Measurements from ENCODE around the gene FOS.
"Not testable (repeated sequence)": the region's sequence is repeated elsewhere in the genome, so short reads cannot be mapped to it uniquely, and the experiment has no call there.

The FOS gene

DNA sequence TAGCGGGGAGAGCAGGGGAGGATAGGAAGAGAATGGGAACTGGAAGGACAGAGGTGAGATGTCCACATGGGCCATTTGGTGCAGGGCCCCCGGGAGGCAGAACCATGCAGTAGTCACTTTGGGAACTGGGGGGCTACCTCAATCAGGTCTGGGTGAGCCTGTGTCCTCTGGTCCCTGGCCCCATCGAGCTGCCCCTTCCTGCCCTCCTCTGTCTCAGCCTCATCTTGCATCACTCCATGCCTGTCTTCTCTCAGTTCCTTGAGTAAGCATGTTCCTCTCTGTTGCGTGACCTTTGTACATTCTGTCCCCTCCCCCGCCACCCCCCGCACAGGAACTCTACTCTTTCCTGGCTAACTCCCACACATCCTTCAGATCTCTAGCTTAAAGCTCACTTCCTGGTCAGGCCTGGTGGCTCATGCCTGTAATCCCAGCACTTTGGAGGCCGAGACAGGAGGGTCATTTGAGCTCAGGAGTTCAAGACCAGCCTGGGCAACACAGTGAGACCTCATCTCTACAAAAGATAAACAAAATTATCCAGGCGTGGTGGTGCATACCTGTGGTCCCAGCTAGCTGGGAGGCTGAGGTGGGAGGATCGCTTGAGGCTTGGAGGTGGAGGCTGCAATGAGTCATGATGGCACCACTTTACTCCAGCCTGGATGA is 23.2 kb downstream of the FOS start:
- H3K27ac ChIP-seq: peak overlapping the region; percentile 15; the same call in 1 of the 2 replicates
- POLR2A ChIA-PET (ENCODE audit: low non-redundant PET): interaction anchor here (0.5 to 1.2 kb wide), 2 partner anchors 170 to 176 kb away, joined by 4 to 11 read pairs; no protein-coding TSS in a partner anchor
- CTCF ChIA-PET: interaction anchor here (0.6 kb wide), 2 partner anchors 13 to 63 kb away, joined by 3 read pairs; no protein-coding TSS in a partner anchor
- DNase-seq (ENCODE audit: low spot score): no peak
- TF ChIP-seq, protein P1, sequence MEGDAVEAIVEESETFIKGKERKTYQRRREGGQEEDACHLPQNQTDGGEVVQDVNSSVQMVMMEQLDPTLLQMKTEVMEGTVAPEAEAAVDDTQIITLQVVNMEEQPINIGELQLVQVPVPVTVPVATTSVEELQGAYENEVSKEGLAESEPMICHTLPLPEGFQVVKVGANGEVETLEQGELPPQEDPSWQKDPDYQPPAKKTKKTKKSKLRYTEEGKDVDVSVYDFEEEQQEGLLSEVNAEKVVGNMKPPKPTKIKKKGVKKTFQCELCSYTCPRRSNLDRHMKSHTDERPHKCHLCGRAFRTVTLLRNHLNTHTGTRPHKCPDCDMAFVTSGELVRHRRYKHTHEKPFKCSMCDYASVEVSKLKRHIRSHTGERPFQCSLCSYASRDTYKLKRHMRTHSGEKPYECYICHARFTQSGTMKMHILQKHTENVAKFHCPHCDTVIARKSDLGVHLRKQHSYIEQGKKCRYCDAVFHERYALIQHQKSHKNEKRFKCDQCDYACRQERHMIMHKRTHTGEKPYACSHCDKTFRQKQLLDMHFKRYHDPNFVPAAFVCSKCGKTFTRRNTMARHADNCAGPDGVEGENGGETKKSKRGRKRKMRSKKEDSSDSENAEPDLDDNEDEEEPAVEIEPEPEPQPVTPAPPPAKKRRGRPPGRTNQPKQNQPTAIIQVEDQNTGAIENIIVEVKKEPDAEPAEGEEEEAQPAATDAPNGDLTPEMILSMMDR (conservative IDR thresholded peaks at IDR 0.05; ENCODE audit: low read depth): no peak

DNA sequence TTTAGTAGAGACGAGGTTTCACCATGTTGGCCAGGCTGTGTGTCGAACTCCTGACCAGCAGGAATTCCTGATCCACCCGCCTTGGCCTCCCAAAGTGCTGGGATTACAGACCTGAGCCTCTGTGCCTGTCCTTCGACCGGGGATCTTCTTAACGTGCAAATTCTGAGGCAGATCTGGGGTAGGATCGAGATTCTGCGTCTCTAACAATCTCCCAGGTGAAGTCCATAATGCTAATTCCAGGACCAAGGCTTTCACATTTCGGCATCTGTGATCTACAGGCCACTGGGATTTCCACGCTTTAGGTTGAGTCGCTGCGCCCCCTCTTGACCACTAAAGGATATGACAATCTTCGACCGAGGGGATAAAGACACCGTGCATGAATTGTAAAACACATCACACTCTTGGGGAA is 24.8 kb downstream of the FOS start:
- TF ChIP-seq, protein P1 (conservative IDR thresholded peaks at IDR 0.05; ENCODE audit: low read depth): peak; percentile 79
- ChIA-PET CTCF (interaction anchor here (0.6 to 5.0 kb wide), 6 partner anchors 143 to 368 kb away, joined by 3 to 34 read pairs (median 3); no protein-coding TSS in a partner anchor), POLR2A (ENCODE audit: low non-redundant PET) (no interaction called here)
- H3K27ac ChIP-seq: peak overlapping the region; percentile 34; the same call in 1 of the 2 replicates
- DNase-seq (ENCODE audit: low spot score): peak; percentile 74

DNA sequence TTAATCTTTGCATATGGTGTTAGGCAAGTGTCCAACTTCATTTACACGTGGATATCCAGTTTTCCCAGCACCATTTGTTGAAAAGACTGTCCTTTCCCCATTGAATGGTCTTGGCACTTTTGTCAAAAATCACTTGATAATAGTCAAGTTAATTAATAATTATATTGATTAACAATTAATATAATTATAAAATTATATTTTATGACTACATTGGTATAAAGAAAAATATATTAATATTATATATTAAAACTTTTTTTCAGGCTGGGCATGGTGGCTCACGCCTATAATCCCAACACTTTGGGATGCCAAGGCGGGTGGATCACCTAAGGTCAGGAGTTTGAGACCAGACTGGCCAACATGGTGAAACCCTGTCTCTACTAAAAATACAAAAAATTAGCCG is 27.8 kb downstream of the FOS start:
- H3K27ac ChIP-seq; POLR2A ChIA-PET (ENCODE audit: low non-redundant PET): not testable (repeated sequence)
- CTCF ChIA-PET: interaction anchor here (0.7 to 5.0 kb wide), 4 partner anchors 25 to 401 kb away, joined by 3 to 34 read pairs (median 6); no protein-coding TSS in a partner anchor

DNA sequence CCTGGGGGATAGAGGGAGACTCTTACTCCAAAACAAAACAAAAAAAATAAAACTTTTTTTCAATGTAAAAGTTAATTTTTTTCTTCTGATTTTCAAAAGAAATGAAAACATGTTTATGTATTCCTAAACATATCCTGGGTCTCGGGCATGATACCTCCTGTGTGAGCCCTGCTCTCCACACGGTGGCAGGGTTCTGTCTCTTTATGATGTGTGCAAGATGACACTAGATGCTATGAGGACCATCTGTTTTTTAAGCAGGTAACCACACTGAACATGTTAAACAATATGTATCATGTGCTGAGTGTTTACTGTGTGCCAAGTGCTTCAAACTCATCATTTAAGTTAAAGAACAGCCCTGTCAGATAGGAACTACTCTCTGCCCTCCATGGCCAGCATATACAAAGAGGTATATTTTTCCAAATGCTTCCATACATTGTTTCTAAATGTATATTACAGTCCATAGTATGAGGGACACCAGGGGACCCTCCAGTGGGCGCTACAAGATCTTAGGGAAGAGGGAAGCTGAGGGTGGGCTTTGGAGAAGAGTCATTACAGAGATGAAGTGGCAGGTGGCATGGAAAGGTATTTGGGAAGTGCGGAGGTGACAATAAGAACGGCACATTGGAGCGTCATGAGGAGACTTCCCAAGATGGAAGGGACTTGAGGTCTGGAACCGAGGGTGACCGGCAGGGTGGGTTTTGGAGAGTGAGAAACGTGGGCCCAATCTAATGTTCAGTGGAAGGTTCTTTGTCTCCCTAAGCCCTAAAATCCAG is 28.5 kb downstream of the FOS start:
- H3K27ac ChIP-seq: no peak overlapping the region
- CTCF ChIA-PET: interaction anchor here (0.7 to 5.0 kb wide), 11 partner anchors 12 to 256 kb away, joined by 3 to 34 read pairs (median 3); no protein-coding TSS in a partner anchor
- TF ChIP-seq, protein P1 (conservative IDR thresholded peaks at IDR 0.05; ENCODE audit: low read depth): peak; percentile 38
- POLR2A ChIA-PET (ENCODE audit: low non-redundant PET): no interaction called here
- DNase-seq (ENCODE audit: low spot score): no peak

More for the DNA sequence above, 27.8 kb downstream of the FOS start:
- not testable (repeated sequence) for DNase-seq (ENCODE audit: low spot score)

DNA sequence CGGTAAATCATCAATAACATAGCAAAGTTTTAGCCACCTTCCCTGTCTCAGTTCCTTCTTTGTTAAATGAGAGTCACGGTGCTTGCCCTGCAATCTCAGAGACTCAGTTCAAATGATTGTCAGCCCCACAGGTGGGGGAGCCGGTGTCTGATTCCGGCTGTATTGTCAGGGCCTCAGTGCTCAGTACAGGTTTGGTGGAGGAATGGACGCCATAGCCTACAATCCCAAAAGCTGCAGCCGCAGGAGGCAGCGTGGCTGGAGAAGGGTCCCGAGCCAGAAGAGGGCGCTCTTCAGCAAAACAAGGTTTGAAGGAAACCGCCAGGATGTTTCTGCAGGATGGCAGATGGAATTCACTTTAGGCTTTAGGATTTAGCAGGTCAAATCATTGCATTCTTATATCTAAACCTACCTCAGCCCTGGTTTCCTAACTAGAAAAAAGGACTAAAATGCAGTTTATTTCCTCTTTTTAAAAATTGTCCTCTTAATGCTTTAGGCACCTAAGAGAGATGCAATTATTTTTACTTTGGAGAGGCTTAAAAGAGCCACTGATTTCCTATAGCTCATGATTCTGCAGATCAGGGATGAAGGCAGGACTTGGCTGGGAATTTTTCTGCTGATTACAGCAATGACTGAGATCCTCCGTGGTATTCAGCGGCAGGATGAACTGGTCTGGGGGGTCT is 29.2 kb downstream of the FOS start:
- ChIA-PET CTCF (interaction anchor here (0.6 to 5.0 kb wide), 12 partner anchors 9 to 256 kb away, joined by 3 to 34 read pairs (median 3); no protein-coding TSS in a partner anchor), POLR2A (ENCODE audit: low non-redundant PET) (no interaction called here)
- TF ChIP-seq, protein P1 (conservative IDR thresholded peaks at IDR 0.05; ENCODE audit: low read depth): peak; percentile 89
- no peak overlapping the region for H3K27ac ChIP-seq
- peak; percentile 73 for DNase-seq (ENCODE audit: low spot score)

DNA sequence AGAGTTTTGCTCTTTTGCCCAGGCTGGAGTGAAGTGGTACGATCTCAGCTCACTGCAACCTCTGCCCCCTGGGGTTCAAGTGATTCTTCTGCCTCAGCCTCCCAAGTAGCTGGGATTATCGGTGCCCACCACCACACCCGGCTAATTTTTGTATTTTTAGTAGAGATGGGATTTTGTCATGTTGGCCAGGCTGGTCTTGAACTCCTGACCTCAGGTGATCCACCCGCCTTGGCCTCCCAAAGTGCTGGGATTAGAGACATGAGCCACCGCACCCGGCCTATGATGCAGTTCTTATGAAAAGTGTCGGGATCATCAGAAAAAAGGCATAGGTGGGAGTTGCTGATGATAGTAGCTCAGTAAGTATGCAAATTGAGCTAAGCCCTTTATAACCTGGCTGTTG is 30.4 kb downstream of the FOS start:
- H3K27ac ChIP-seq; POLR2A ChIA-PET (ENCODE audit: low non-redundant PET); DNase-seq (ENCODE audit: low spot score): not testable (repeated sequence)
- CTCF ChIA-PET: interaction anchor here (0.9 to 1.3 kb wide), 3 partner anchors 10 to 180 kb away, joined by 3 to 8 read pairs (median 7); partner anchors contain the start of gene JDP2

DNA sequence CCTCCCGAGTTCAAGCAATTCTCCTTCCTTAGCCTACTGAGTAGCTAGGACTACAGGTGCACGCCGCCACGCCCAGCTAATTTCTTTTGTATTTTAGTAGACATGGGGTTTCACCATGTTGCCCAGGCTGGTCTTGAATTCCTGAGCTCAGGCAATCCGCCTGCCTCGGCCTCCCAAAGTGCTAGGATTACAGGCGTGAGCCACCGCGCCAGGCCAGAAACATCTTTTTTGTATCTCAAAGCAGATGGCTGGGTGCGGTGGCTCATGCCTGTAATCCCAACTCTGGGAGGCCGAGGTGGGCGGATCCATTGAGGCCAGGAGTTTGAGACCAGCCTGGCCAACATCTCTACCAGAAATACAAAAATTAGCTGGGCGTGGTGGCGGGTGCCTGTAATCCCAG is 30.9 kb downstream of the FOS start:
- CTCF ChIA-PET: interaction anchor here (0.9 to 1.1 kb wide), 2 partner anchors 119 to 179 kb away, joined by 7 to 8 read pairs; partner anchors contain the start of gene JDP2

More for the DNA sequence above, 30.9 kb downstream of the FOS start:
- DNase-seq (ENCODE audit: low spot score); H3K27ac ChIP-seq; POLR2A ChIA-PET (ENCODE audit: low non-redundant PET): not testable (repeated sequence)

Data from RWPE1 (cell line).